CD4-positive, alpha-beta T cell treated with Interleukin-21 for 1 hour (primary cell): ENCODE data around the gene PGF.

ENCODE experiments used
- DNase-seq: peaks from one replicate; pipeline ENCODE4 v3.0.0-alpha.2; 2020

Gene PGF

GRCh38 chr14:74977901-74978385, 22.5 kb upstream of the PGF start:
- DNase-seq: no peak

- no peak for DNase-seq
These were observed 21.9 kb upstream of the PGF start for GRCh38 chr14:74977164-74977900.

GRCh38 chr14:74976264-74977113, 21.1 kb upstream of the PGF start:
- DNase-seq: no peak

- DNase-seq: no peak
These were observed 19.8 kb upstream of the PGF start for GRCh38 chr14:74975059-74975810.

- DNase-seq: no peak
These were observed 19.1 kb upstream of the PGF start for GRCh38 chr14:74974364-74975058.

- no peak for DNase-seq
These were observed 18.5 kb upstream of the PGF start for GRCh38 chr14:74973905-74974363.

- DNase-seq: no peak
These were observed 17.7 kb upstream of the PGF start for GRCh38 chr14:74973003-74973653.

- no peak for DNase-seq
These were observed 13.4 kb upstream of the PGF start for GRCh38 chr14:74968811-74969210.

- DNase-seq: no peak
These were observed 10.2 kb upstream of the PGF start for GRCh38 chr14:74965486-74966153.

GRCh38 chr14:74964787-74965485, 9.5 kb upstream of the PGF start:
- DNase-seq: no peak

- DNase-seq: no peak
These were observed 8.4 kb upstream of the PGF start for GRCh38 chr14:74963705-74964271.

- no peak for DNase-seq
These were observed 7.8 kb upstream of the PGF start for GRCh38 chr14:74963178-74963704.

- no peak for DNase-seq
These were observed 7.1 kb upstream of the PGF start for GRCh38 chr14:74962493-74962892.

GRCh38 chr14:74962046-74962445, 6.6 kb upstream of the PGF start:
- DNase-seq: no peak

GRCh38 chr14:74961238-74961911, 6.0 kb upstream of the PGF start:
- DNase-seq: no peak

- no peak for DNase-seq
These were observed 5.3 kb upstream of the PGF start for GRCh38 chr14:74960736-74961135.

- no peak for DNase-seq
These were observed 4.3 kb upstream of the PGF start for GRCh38 chr14:74959596-74960180.

GRCh38 chr14:74956280-74957072, 1.1 kb upstream of the PGF start:
- DNase-seq: no peak

GRCh38 chr14:74956027-74956279, 556 bp upstream of the PGF start:
- no peak for DNase-seq
